ENCODE results near the gene SLC9A9. TPM values are rescaled to one million over a fixed set of nuclear protein-coding genes. Genes with fewer than 3 reads are reported as not detected.

The SLC9A9 gene
- total and polyA plus RNA-seq, 2 of the 8 experiments (the other 6 are each of a cell fraction or from before 2014, with no cell fraction given), result 0.48 to 1.1 TPM

DNA sequence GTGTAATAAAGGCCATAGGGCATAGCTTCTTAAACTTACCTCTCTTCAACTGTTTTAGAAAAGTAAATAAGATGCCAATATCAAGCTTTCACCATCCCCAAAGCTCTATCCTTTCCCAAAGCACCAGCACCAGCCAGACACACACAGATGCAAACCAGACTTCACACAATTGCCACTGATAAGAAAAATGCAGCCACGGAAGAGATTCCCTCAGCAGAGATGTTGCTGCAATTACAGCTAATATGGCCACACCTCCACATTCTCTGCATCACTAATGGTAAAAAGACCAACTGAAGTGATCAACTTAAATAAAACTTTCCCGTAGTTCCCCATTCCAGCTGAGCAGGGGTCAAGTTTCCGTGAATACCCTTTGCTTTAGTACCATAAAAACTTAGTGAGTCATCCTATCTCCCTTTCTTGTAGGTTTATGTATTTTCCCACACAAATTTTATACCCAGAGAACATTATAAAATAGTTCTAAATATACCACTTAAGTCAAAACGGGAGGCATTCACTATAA, 64.4 kb downstream of the SLC9A9 start:
- no peak overlapping the region for H2BK12ac ChIP-seq (ENCODE audit: low read depth, low read length)
- no peak overlapping the region for H3K23ac ChIP-seq (ENCODE audit: insufficient read length)
- FAIRE-seq (no peak), DNase-seq (ENCODE audit: low read depth in 1 of 2, low spot score in 2 of 2) (no peak)
- H3K27me3 ChIP-seq (replicated peaks in 1 of 4; ENCODE audit: control insufficient read depth in 3 of 4, extremely low read depth in 1 of 4, insufficient read depth in 3 of 4, low read length in 3 of 4), result no peaks in the 10 kb centered on the region
- H3K27ac ChIP-seq (ENCODE audit: low read depth, low read length), result no peak overlapping the region
- no peak overlapping the region for H3K4me2 ChIP-seq (ENCODE audit: insufficient read depth in 1 of 2, low read depth in 2 of 2, low read length in 2 of 2)
- ChIA-PET POLR2A (ENCODE audit: partially characterized antibody) (no interaction called here), CTCF (ENCODE audit: partially characterized antibody) (interaction anchor here (0.7 to 2.2 kb wide), 4 partner anchors 9 to 101 kb away, joined by 3 to 5 read pairs (median 4); no protein-coding TSS in a partner anchor)
- H2BK120ac ChIP-seq (replicated peaks; ENCODE audit: low read depth, low read length), result no peak overlapping the region
- no peak overlapping the region for H2BK20ac ChIP-seq (ENCODE audit: low read length)
- no peak overlapping the region for H4K8ac ChIP-seq (ENCODE audit: extremely low read depth, insufficient read depth, low read length)
- no peak overlapping the region for H3K9ac ChIP-seq (replicated peaks in 1 of 4; ENCODE audit: extremely low read depth in 1 of 4, low read depth in 3 of 4, low read length in 3 of 4)
- no peak overlapping the region for H4K91ac ChIP-seq (replicated peaks; ENCODE audit: insufficient read length, low read length)
- 82% methylated on average over 4 of the region's 4 CpGs; no CpG with 5 or more reads in 1 of the 2 experiments for WGBS, 2 experiments (ENCODE audit: extremely low coverage in 1 of 2, insufficient coverage in 1 of 2, insufficient read length in 1 of 2, insufficient replicate concordance in 2 of 2, low coverage in 1 of 2, low lambda C conversion rate in 2 of 2, missing lambda C conversion rate in 1 of 2)
- 0 out of 2 replicates have a peak overlapping the region, but pooled peaks have one; percentile 54 for H2AFZ ChIP-seq (ENCODE audit: low read length)
- no peaks in the 10 kb centered on the region for H4K20me1 ChIP-seq (replicated peaks in 1 of 2; ENCODE audit: control insufficient read depth in 1 of 2, insufficient read depth in 2 of 2, low read length in 2 of 2)
- H2BK15ac ChIP-seq (ENCODE audit: low read length), result no peak overlapping the region
- no peaks in the 10 kb centered on the region for H3K36me3 ChIP-seq (ENCODE audit: control insufficient read depth in 2 of 4, insufficient read depth in 4 of 4, low read length in 3 of 4)
- no peak overlapping the region for H3K14ac ChIP-seq (ENCODE audit: insufficient read length)
- no peak overlapping the region for H3K56ac ChIP-seq (replicated peaks; ENCODE audit: insufficient read length, low read depth, low read length)
- no peak overlapping the region for H4K5ac ChIP-seq (ENCODE audit: insufficient read length, low read depth, low read length)
- H3K23me2 ChIP-seq (ENCODE audit: low read depth, low read length), result no peaks in the 10 kb centered on the region
- no peaks in the 10 kb centered on the region for H3K9me3 ChIP-seq (ENCODE audit: insufficient read depth in 2 of 2, low read depth in 1 of 2, low read length in 1 of 2)
- no peak overlapping the region for H3K18ac ChIP-seq (ENCODE audit: extremely low read depth, low read length)
- no peak overlapping the region for H2AK5ac ChIP-seq (ENCODE audit: low read depth, low read length)
- peaks cover 0 to 10% (median 1%) of the 10 kb centered on the region in 4 experiments; a peak in 4 of 7 replicates for H3K4me1 ChIP-seq (replicated peaks in 1 of 4; ENCODE audit: control insufficient read depth in 3 of 4, insufficient read depth in 4 of 4, low read length in 3 of 4)
- H3K79me2 ChIP-seq (ENCODE audit: control insufficient read depth in 1 of 2, insufficient read depth in 2 of 2, low read length in 2 of 2), result no peaks in the 10 kb centered on the region
- no peak overlapping the region for H2BK5ac ChIP-seq (ENCODE audit: low read depth, low read length)
- H3K79me1 ChIP-seq (ENCODE audit: low read depth, low read length), result no peaks in the 10 kb centered on the region
- no peak overlapping the region for H3K4me3 ChIP-seq (ENCODE audit: extremely low read depth in 1 of 4, insufficient read depth in 2 of 4, low read depth in 3 of 4, low read length in 4 of 4)
- H3K4ac ChIP-seq (replicated peaks; ENCODE audit: insufficient read length, low read depth, low read length), result no peak overlapping the region
- TF ChIP-seq, protein P1, sequence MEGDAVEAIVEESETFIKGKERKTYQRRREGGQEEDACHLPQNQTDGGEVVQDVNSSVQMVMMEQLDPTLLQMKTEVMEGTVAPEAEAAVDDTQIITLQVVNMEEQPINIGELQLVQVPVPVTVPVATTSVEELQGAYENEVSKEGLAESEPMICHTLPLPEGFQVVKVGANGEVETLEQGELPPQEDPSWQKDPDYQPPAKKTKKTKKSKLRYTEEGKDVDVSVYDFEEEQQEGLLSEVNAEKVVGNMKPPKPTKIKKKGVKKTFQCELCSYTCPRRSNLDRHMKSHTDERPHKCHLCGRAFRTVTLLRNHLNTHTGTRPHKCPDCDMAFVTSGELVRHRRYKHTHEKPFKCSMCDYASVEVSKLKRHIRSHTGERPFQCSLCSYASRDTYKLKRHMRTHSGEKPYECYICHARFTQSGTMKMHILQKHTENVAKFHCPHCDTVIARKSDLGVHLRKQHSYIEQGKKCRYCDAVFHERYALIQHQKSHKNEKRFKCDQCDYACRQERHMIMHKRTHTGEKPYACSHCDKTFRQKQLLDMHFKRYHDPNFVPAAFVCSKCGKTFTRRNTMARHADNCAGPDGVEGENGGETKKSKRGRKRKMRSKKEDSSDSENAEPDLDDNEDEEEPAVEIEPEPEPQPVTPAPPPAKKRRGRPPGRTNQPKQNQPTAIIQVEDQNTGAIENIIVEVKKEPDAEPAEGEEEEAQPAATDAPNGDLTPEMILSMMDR (IDR thresholded peaks at IDR 0.05; ENCODE audit: control extremely low read depth in 1 of 3, insufficient read depth in 1 of 3, low read depth in 1 of 3, low read length in 3 of 3), result no peak
- no peak for TF ChIP-seq KDM1A (IDR thresholded peaks at IDR 0.05; ENCODE audit: borderline replicate concordance, low read length)
- no peak for TF ChIP-seq POU5F1 (IDR thresholded peaks at IDR 0.05; ENCODE audit: low read depth, low read length)
- TF ChIP-seq RXRA (IDR thresholded peaks at IDR 0.05; ENCODE audit: insufficient read depth, low read depth, low read length), result no peak
- TF ChIP-seq GABPA (IDR thresholded peaks at IDR 0.05; ENCODE audit: borderline replicate concordance, insufficient read depth, low read length), result no peak
- TF ChIP-seq CBX5 (IDR thresholded peaks at IDR 0.05; ENCODE audit: low read depth, low read length), result no peak
- TF ChIP-seq NRF1 (IDR thresholded peaks at IDR 0.05; ENCODE audit: low read depth, low read length), result no peak
- no peak for TF ChIP-seq ASH2L (IDR thresholded peaks at IDR 0.05; ENCODE audit: low read length)
- no peak for TF ChIP-seq KDM5A (IDR thresholded peaks at IDR 0.05; ENCODE audit: low read length)
- no peak for TF ChIP-seq CBX8 (IDR thresholded peaks at IDR 0.05; ENCODE audit: borderline replicate concordance, low read depth, low read length)
- TF ChIP-seq, protein P2, sequence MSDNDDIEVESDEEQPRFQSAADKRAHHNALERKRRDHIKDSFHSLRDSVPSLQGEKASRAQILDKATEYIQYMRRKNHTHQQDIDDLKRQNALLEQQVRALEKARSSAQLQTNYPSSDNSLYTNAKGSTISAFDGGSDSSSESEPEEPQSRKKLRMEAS (IDR thresholded peaks at IDR 0.05), result no peak
